WERI-Rb-1 (cell line): Measurements from ENCODE around the gene SNX8.

Experiments
- DNase-seq: peaks from one replicate; pipeline ENCODE4 v3.0.0-alpha.2; 2020
- H3K27ac ChIP-seq: fragments of 250-450 bp; sonication (Bioruptor Pico); 2 replicates; pipeline ENCODE4 v1.5.1; 2020; ENCODE audit warnings: mild to moderate bottlenecking, moderate library complexity
- H3K27me3 ChIP-seq: fragments of 250-450 bp; sonication (Bioruptor Pico); 2 replicates; pipeline ENCODE4 v1.5.1; 2021; ENCODE audit warnings: mild to moderate bottlenecking, low read depth, moderate library complexity; ENCODE audit not compliant: insufficient read depth, severe bottlenecking
- H3K36me3 ChIP-seq: fragments of 250-450 bp; sonication (Bioruptor Pico); 2 replicates; pipeline ENCODE4 v1.5.1; 2020; ENCODE audit warnings: mild to moderate bottlenecking, moderate library complexity
- H3K4me3 ChIP-seq: 2 replicates; pipeline ENCODE4 v1.5.1; 2011; ENCODE audit warnings: low read depth, mild to moderate bottlenecking, control low read depth, low read length
- H3K9me3 ChIP-seq: fragments of 250-450 bp; sonication (Bioruptor Pico); 2 replicates; pipeline ENCODE4 v1.5.1; 2021; ENCODE audit warnings: mild to moderate bottlenecking, moderate library complexity; ENCODE audit not compliant: severe bottlenecking
- TF ChIP-seq, protein P1 (sequence below): IDR thresholded peaks from 2 replicates; pipeline ENCODE4 v1.5.1; 2011; ENCODE audit warnings: low read depth, mild to moderate bottlenecking, control low read depth, inconsistent platforms, low read length

Gene SNX8, protein sequence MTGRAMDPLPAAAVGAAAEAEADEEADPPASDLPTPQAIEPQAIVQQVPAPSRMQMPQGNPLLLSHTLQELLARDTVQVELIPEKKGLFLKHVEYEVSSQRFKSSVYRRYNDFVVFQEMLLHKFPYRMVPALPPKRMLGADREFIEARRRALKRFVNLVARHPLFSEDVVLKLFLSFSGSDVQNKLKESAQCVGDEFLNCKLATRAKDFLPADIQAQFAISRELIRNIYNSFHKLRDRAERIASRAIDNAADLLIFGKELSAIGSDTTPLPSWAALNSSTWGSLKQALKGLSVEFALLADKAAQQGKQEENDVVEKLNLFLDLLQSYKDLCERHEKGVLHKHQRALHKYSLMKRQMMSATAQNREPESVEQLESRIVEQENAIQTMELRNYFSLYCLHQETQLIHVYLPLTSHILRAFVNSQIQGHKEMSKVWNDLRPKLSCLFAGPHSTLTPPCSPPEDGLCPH

DNA sequence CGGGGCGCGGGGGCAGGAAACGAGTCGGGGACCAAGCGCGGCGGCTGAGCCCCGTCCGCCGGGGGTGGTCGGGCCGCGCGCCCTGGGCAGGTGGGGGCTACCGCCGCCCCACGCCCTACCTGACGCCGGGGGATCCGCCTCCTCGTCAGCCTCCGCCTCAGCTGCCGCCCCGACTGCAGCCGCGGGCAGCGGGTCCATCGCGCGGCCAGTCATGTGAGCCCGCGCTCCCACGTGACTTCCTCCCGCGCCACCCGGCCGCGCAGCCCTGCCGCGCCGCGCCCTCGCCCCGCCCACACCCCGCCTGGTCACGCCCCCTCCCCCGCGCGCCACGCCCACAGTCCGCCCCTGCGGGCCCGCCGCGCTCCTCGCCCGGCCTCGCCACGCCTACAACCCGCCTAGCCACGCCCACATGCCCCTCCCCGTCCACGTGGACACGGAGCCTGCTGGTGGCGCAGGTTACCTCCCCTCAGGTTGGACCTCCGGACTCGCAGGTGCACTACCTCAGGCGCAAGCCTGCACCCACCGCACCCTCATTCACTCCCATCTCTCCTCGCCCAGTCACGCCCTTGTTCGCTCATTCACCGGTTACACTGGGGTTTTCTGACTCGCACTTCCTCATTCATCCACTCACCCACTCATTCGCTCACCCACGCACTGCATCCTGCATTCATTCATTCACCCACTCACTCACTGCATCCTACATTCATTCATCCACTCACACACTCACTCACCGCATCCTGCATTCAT, at the start of gene SNX8:
Gene SNX8, minus strand, starts transcription at position 233 of the 747 bp plus-strand sequence. Its CDS starts 20 bp downstream, at position 213.
- TF ChIP-seq, protein P1, sequence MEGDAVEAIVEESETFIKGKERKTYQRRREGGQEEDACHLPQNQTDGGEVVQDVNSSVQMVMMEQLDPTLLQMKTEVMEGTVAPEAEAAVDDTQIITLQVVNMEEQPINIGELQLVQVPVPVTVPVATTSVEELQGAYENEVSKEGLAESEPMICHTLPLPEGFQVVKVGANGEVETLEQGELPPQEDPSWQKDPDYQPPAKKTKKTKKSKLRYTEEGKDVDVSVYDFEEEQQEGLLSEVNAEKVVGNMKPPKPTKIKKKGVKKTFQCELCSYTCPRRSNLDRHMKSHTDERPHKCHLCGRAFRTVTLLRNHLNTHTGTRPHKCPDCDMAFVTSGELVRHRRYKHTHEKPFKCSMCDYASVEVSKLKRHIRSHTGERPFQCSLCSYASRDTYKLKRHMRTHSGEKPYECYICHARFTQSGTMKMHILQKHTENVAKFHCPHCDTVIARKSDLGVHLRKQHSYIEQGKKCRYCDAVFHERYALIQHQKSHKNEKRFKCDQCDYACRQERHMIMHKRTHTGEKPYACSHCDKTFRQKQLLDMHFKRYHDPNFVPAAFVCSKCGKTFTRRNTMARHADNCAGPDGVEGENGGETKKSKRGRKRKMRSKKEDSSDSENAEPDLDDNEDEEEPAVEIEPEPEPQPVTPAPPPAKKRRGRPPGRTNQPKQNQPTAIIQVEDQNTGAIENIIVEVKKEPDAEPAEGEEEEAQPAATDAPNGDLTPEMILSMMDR: peak; percentile 33; the same call in 1 of the 2 replicates
- Histone ChIP-seq H3K27me3 (no peaks in the 10 kb centered on the region), H3K9me3 (no peaks in the 10 kb centered on the region), H3K27ac (peak within 1 kb of the TSS; percentile 56), H3K4me3 (peak within 1 kb of the TSS; percentile 83), H3K36me3 (no peaks in the 10 kb centered on the region; the same call in 1 of the 2 replicates)
- DNase-seq: peak; percentile 96

DNA sequence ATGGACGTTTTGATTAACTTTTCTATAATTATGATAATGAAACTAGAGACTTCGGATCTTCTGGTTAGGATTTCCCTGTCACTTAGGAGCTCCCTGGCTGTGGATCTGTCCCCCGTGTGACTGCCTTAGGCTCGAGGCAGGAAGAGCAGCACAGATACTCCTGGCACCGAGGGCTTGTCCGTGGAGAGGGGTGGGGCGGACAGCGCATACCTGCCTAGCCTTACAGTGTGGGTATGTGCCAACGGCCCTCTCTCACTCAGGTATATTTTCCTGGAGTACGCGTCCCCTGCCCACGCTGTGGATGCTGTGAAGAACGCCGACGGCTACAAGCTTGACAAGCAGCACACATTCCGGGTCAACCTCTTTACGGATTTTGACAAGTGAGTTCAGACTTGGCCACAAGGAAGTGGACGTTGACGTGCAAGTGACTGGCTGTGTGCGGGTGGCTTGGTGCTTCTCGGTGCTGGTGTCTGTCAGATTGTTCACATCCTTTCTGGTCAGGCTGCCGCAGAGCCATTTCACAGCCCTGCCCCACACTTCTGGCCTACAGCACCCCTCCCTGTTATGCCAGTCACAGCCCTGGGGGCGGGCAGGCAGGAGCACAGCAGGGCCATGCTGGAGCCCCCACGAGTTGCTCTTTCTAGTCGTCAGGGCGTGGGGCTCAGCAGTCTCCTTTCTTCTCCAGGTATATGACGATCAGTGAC, 48.3 kb upstream of the SNX8 start:
- Histone ChIP-seq H3K9me3 (no peaks in the 10 kb centered on the region), H3K4me3 (no peak overlapping the region), H3K36me3 (peaks cover 97% of the 10 kb centered on the region), H3K27ac (no peak overlapping the region), H3K27me3 (no peaks in the 10 kb centered on the region)
- no peak for DNase-seq
- TF ChIP-seq, protein P1: no peak

DNA sequence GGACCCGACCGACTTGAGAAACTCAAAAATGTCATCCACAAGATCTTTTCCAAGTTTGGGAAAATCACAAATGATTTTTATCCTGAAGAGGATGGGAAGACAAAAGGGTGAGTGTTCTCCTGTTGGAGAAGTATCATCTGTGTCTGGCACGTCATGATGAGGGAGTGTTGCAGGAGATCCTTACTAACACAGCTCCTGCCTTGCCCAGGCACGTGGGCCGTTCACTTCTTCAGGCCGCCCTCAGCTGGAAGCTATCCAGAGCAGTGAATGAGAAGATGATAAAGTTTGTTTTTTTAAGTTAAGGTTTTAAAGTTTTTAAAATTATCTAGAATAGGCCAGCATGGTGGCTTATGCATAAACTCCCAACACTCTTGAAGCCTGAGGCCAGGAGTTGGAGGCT, 46.6 kb upstream of the SNX8 start:
- TF ChIP-seq, protein P1: no peak
- Histone ChIP-seq H3K4me3 (no peak overlapping the region), H3K36me3 (peaks cover 97% of the 10 kb centered on the region)

DNA sequence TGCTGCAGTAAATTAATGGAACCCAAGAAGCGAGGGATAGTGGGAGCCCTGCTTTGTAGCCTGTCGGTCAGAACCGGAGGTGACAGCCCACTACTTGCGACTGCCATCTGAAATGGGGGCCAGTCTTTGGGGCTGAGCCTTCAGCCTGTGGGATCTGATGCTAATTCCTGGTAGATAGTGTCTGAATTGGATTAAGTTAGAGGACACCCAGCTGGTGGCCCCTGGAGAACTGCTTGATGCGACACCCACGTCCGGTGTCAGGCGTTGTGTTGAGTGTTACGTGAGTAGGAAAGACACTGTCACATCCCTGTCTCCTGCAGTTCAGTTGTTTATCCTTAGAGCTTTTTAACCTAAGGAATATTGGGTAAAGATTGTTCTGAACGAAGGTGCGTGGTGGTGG, 45.4 kb upstream of the SNX8 start:
- Histone ChIP-seq H3K36me3 (peaks cover 87% of the 10 kb centered on the region), H3K4me3 (peak overlapping the region; percentile 0; the same call in 1 of the 2 replicates)

More for the DNA sequence above, 46.6 kb upstream of the SNX8 start:
- no peak for DNase-seq
- Histone ChIP-seq H3K27ac (no peak overlapping the region), H3K9me3 (no peaks in the 10 kb centered on the region), H3K27me3 (no peaks in the 10 kb centered on the region)

DNA sequence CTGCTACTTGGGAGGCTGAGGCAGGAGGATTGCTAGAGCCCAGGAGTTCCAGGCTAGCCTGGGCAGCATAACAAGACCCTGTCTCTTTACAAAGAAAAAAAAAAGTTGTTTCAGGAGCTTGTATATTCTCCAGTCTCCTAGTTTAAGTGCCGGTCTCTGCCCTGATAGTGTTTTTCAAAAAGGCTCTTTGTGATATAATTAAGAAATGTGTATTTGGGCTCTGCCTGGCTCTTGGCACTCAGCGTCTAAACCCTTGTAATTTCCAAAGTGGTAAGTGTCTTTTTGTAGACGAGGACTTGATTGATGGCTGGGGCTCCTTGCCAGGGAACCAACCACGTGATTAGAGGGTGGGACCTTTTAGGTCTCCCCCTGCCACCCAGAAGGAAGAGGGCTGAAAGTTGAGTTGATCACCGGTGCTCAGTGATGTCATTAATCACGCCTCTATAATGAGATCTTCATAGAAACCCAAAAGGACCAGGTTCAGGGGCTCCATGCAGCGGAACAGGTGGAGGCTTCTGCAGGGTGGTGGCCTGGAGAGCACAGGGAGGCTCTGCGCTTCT, 44.8 kb upstream of the SNX8 start:
- TF ChIP-seq, protein P1: no peak
- Histone ChIP-seq H3K9me3 (no peaks in the 10 kb centered on the region), H3K27me3 (no peaks in the 10 kb centered on the region), H3K4me3 (peak overlapping the region; percentile 0; the same call in 1 of the 2 replicates), H3K36me3 (peaks cover 81% of the 10 kb centered on the region), H3K27ac (peak overlapping the region; percentile 43)
- DNase-seq: peak; percentile 31

More for the DNA sequence above, 45.4 kb upstream of the SNX8 start:
- TF ChIP-seq, protein P1: no peak
- Histone ChIP-seq H3K27me3 (no peaks in the 10 kb centered on the region), H3K27ac (peak overlapping the region; percentile 43), H3K9me3 (no peaks in the 10 kb centered on the region)
- peak; percentile 51 for DNase-seq
